ENCODE measurements around the gene ADGRL3.

ADGRL3 gene

GRCh38 chr4:61545902-61546480 lies 345.9 kb downstream of the ADGRL3 start:
- no peaks in the 10 kb centered on the region for H3K9me3 ChIP-seq (ENCODE audit: insufficient read depth, low read length)
- no peak overlapping the region for H2AFZ ChIP-seq (ENCODE audit: low read depth, low read length, severe bottlenecking)
- H3K36me3 ChIP-seq (ENCODE audit: low read length): no peaks in the 10 kb centered on the region
- no peak overlapping the region for H3K9ac ChIP-seq (ENCODE audit: low read length)
- no peaks in the 10 kb centered on the region for H3K79me2 ChIP-seq (ENCODE audit: insufficient read depth, low read length)
- H3K4me3 ChIP-seq (ENCODE audit: insufficient read depth, low read length, poor library complexity, severe bottlenecking): no peak overlapping the region
- H3K4me2 ChIP-seq (ENCODE audit: low read depth, low read length, poor library complexity, severe bottlenecking): no peak overlapping the region
- H3K27ac ChIP-seq (ENCODE audit: low read depth, low read length): no peak overlapping the region
- no peaks in the 10 kb centered on the region for H3K9me2 ChIP-seq (replicated peaks; ENCODE audit: insufficient read depth, low read length)
- no peaks in the 10 kb centered on the region for H3F3A ChIP-seq (ENCODE audit: insufficient read depth)
- H3K27me3 ChIP-seq (ENCODE audit: low read length): no peaks in the 10 kb centered on the region
- H4K20me1 ChIP-seq (ENCODE audit: low read depth, low read length): no peaks in the 10 kb centered on the region
- TF ChIP-seq, protein P1, sequence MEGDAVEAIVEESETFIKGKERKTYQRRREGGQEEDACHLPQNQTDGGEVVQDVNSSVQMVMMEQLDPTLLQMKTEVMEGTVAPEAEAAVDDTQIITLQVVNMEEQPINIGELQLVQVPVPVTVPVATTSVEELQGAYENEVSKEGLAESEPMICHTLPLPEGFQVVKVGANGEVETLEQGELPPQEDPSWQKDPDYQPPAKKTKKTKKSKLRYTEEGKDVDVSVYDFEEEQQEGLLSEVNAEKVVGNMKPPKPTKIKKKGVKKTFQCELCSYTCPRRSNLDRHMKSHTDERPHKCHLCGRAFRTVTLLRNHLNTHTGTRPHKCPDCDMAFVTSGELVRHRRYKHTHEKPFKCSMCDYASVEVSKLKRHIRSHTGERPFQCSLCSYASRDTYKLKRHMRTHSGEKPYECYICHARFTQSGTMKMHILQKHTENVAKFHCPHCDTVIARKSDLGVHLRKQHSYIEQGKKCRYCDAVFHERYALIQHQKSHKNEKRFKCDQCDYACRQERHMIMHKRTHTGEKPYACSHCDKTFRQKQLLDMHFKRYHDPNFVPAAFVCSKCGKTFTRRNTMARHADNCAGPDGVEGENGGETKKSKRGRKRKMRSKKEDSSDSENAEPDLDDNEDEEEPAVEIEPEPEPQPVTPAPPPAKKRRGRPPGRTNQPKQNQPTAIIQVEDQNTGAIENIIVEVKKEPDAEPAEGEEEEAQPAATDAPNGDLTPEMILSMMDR (IDR thresholded peaks at IDR 0.05; ENCODE audit: insufficient read depth, low read length, poor library complexity, severe bottlenecking): no peak
- TF ChIP-seq EZH2phosphoT487 (conservative IDR thresholded peaks at IDR 0.05; ENCODE audit: low read length): no peak

DNA sequence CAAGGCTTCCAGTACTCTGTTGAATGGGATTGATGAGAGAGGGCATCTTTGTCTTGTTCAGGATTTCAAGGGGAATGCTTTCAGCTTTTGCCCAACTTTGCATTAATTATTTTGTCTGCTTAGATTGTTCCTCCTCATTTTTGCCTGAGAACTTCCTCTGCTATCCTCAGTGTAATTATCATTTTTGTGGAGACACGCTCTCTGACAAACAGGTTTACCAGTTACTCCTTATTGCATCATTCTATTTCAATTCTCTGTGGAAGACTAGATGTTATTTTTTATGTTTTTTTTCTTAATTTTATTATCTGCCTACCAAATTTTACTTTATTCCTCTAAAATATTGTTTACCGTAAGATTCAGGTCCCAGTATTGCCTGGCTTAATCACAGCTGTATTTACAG lies 349.2 kb downstream of the ADGRL3 start:
- Histone ChIP-seq H3K27ac (ENCODE audit: low read depth, low read length) (no peak overlapping the region), H3F3A (ENCODE audit: insufficient read depth) (no peaks in the 10 kb centered on the region), H3K9ac (ENCODE audit: low read length) (no peak overlapping the region), H3K9me2 (replicated peaks; ENCODE audit: insufficient read depth, low read length) (no peaks in the 10 kb centered on the region), H3K9me3 (ENCODE audit: insufficient read depth, low read length) (no peaks in the 10 kb centered on the region), H3K4me3 (ENCODE audit: insufficient read depth, low read length, poor library complexity, severe bottlenecking) (no peak overlapping the region), H3K4me2 (ENCODE audit: low read depth, low read length, poor library complexity, severe bottlenecking) (no peak overlapping the region), H3K27me3 (ENCODE audit: low read length) (no peaks in the 10 kb centered on the region), H2AFZ (ENCODE audit: low read depth, low read length, severe bottlenecking) (no peak overlapping the region), H3K36me3 (ENCODE audit: low read length) (no peaks in the 10 kb centered on the region), H4K20me1 (ENCODE audit: low read depth, low read length) (no peaks in the 10 kb centered on the region), H3K79me2 (ENCODE audit: insufficient read depth, low read length) (no peaks in the 10 kb centered on the region)
- TF ChIP-seq EZH2phosphoT487 (conservative IDR thresholded peaks at IDR 0.05; ENCODE audit: low read length): no peak
- TF ChIP-seq, protein P1 (IDR thresholded peaks at IDR 0.05; ENCODE audit: insufficient read depth, low read length, poor library complexity, severe bottlenecking): no peak

- Histone ChIP-seq H3K9me2 (replicated peaks; ENCODE audit: insufficient read depth, low read length) (no peaks in the 10 kb centered on the region), H3K9ac (ENCODE audit: low read length) (no peak overlapping the region), H3K27ac (ENCODE audit: low read depth, low read length) (no peak overlapping the region), H3K4me2 (ENCODE audit: low read depth, low read length, poor library complexity, severe bottlenecking) (no peak overlapping the region), H3F3A (ENCODE audit: insufficient read depth) (no peaks in the 10 kb centered on the region), H3K79me2 (ENCODE audit: insufficient read depth, low read length) (no peaks in the 10 kb centered on the region), H4K20me1 (ENCODE audit: low read depth, low read length) (no peaks in the 10 kb centered on the region), H3K4me3 (ENCODE audit: insufficient read depth, low read length, poor library complexity, severe bottlenecking) (no peak overlapping the region), H3K36me3 (ENCODE audit: low read length) (no peaks in the 10 kb centered on the region), H3K27me3 (ENCODE audit: low read length) (no peaks in the 10 kb centered on the region), H2AFZ (ENCODE audit: low read depth, low read length, severe bottlenecking) (no peak overlapping the region), H3K9me3 (ENCODE audit: insufficient read depth, low read length) (no peaks in the 10 kb centered on the region)
- TF ChIP-seq, protein P1 (IDR thresholded peaks at IDR 0.05; ENCODE audit: insufficient read depth, low read length, poor library complexity, severe bottlenecking): no peak
- TF ChIP-seq EZH2phosphoT487 (conservative IDR thresholded peaks at IDR 0.05; ENCODE audit: low read length): no peak
Observed at GRCh38 chr4:61553557-61554125, 353.5 kb downstream of the ADGRL3 start.
